Astrocyte (in vitro differentiated cells and primary cell): Measurements from ENCODE around the gene TSSK1B. TPM values are rescaled to one million over a fixed set of nuclear protein-coding genes. Genes with fewer than 3 reads are reported as not detected.

ENCODE experiments used
- DNase-seq: peaks from one replicate; pipeline ENCODE4 v3.0.0-alpha.2; 2010; ENCODE audit warnings: low read depth
- FAIRE-seq: peaks from 2 replicates; lab custom pipeline; 2011; peaks lifted over from hg19 to GRCh38; lab: Jason Lieb, UNC
- H2AFZ ChIP-seq: 2 replicates; pipeline ENCODE4 v1.6.0; 2012; ENCODE audit warnings: low read depth, low read length, inconsistent platforms
- H3K27ac ChIP-seq: 2 replicates; pipeline ENCODE4 v1.5.1; 2011; ENCODE audit warnings: low read depth, low read length, inconsistent platforms
- H3K27me3 ChIP-seq: 2 replicates; pipeline ENCODE4 v1.6.0; 2011; ENCODE audit warnings: low read length, inconsistent platforms; ENCODE audit not compliant: insufficient read depth
- H3K36me3 ChIP-seq: 2 replicates; pipeline ENCODE4 v1.5.1; 2011; ENCODE audit warnings: low read length, inconsistent platforms; ENCODE audit not compliant: insufficient read depth
- H3K4me1 ChIP-seq: 2 replicates; pipeline ENCODE4 v1.5.1; 2011; ENCODE audit warnings: low read length, inconsistent platforms; ENCODE audit not compliant: insufficient read depth
- H3K4me2 ChIP-seq: 2 replicates; pipeline ENCODE4 v1.6.0; 2012; ENCODE audit warnings: low read length, inconsistent platforms
- H3K4me3 ChIP-seq: 2 replicates; pipeline ENCODE4 v1.5.1; 2011; ENCODE audit warnings: low read depth, mild to moderate bottlenecking, low read length, inconsistent platforms; ENCODE audit not compliant: insufficient read depth
- H3K79me2 ChIP-seq: 2 replicates; pipeline ENCODE4 v1.6.0; 2012; ENCODE audit warnings: mild to moderate bottlenecking, low read length, inconsistent platforms; ENCODE audit not compliant: insufficient read depth
- H3K9ac ChIP-seq: 2 replicates; pipeline ENCODE4 v1.6.0; 2012; ENCODE audit warnings: mild to moderate bottlenecking, low read length, inconsistent platforms
- H3K9me3 ChIP-seq: 2 replicates; pipeline ENCODE4 v1.5.1; 2012; ENCODE audit warnings: low read depth, mild to moderate bottlenecking, low read length, inconsistent platforms; ENCODE audit not compliant: insufficient read depth
- H4K20me1 ChIP-seq: 2 replicates; pipeline ENCODE4 v1.6.0; 2012; ENCODE audit warnings: low read length, inconsistent platforms; ENCODE audit not compliant: insufficient read depth
- H3K27ac Mint-ChIP-seq: one replicate; pipeline ENCODE4 v1.8.0; 2021; ENCODE audit warnings: mild to moderate bottlenecking, mixed read lengths; ENCODE audit not compliant: unreplicated experiment
- H3K27me3 Mint-ChIP-seq: one replicate; pipeline ENCODE4 v1.8.0; 2021; ENCODE audit warnings: low read depth, mixed read lengths; ENCODE audit not compliant: unreplicated experiment
- H3K36me3 Mint-ChIP-seq: one replicate; pipeline ENCODE4 v1.8.0; 2021; ENCODE audit warnings: low read depth, mixed read lengths; ENCODE audit not compliant: unreplicated experiment
- H3K4me1 Mint-ChIP-seq: one replicate; pipeline ENCODE4 v1.8.0; 2021; ENCODE audit warnings: low read depth, mixed read lengths; ENCODE audit not compliant: unreplicated experiment
- H3K4me3 Mint-ChIP-seq: one replicate; pipeline ENCODE4 v1.8.0; 2021; ENCODE audit warnings: mild to moderate bottlenecking, moderate library complexity, mixed read lengths; ENCODE audit not compliant: unreplicated experiment
- H3K9me3 Mint-ChIP-seq: one replicate; pipeline ENCODE4 v1.8.0; 2021; ENCODE audit warnings: mild to moderate bottlenecking, mixed read lengths; ENCODE audit not compliant: unreplicated experiment
- EZH2 ChIP-seq: IDR thresholded peaks from 2 replicates; pipeline ENCODE4 v1.6.1; 2012; ENCODE audit warnings: mild to moderate bottlenecking, low read length, inconsistent platforms; ENCODE audit not compliant: insufficient read depth
- total RNA-seq: library from RNA; stranded (reverse); gene quantifications from 2 replicates; pipeline ENCODE4 v1.2.1, GENCODE V29; 2021

The TSSK1B gene
- total RNA-seq, 1 donor from 2014 or later, result 0.20 TPM

DNA sequence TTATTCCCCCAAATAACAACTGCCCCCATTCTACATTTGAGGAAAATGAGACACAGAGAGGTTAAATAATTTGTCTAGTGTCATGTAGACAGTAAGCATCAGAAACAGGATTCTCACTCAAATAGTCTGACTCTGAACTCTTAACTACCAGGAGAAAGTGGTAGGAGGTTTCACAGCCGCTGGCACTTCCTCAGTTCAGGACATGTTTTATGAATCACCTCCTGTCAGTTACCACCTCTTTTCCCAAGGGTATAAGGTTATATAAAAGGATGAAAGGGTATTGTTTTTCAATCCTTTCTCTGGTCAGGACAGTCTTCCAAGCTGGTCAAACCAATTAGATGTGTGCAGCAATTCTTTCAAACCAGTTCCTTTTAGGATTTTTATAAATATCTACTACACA lies 52.1 kb downstream of the TSSK1B start:
- H3K4me2 ChIP-seq, result no peak overlapping the region
- no peaks in the 10 kb centered on the region for H3K36me3 ChIP-seq
- no peaks in the 10 kb centered on the region for H3K79me2 ChIP-seq
- Mint-ChIP-seq H3K4me3 (no peak overlapping the region), H3K36me3 (no peaks in the 10 kb centered on the region), H3K4me1 (peaks cover 29% of the 10 kb centered on the region), H3K27ac (no peak overlapping the region), H3K9me3 (no peaks in the 10 kb centered on the region), H3K27me3 (no peaks in the 10 kb centered on the region)
- no peaks in the 10 kb centered on the region for H3K27me3 ChIP-seq
- no peak for FAIRE-seq
- no peak overlapping the region for H2AFZ ChIP-seq
- H3K9ac ChIP-seq, result no peak overlapping the region
- H3K4me1 ChIP-seq, result peaks cover 9% of the 10 kb centered on the region
- H3K4me3 ChIP-seq, result no peak overlapping the region
- H3K9me3 ChIP-seq, result no peaks in the 10 kb centered on the region
- no peak overlapping the region for H3K27ac ChIP-seq
- no peak for DNase-seq
- no peaks in the 10 kb centered on the region for H4K20me1 ChIP-seq
- TF ChIP-seq EZH2, result no peak

Other genes with a start within 250 kb of the TSSK1B start
- 26.9 and 27.2 TPM in 2 replicates for gene MCC, start 53.5 kb upstream of the TSSK1B start, total RNA-seq
- gene YTHDC2, start 78.7 kb upstream of the TSSK1B start, total RNA-seq, result 21.2 and 23.5 TPM in 2 replicates